HG03060 (cell line): ENCODE results near the gene ZKSCAN7.
"Not testable (repeated sequence)": the region's sequence is repeated elsewhere in the genome, so short reads cannot be mapped to it uniquely, and the experiment has no call there.

Experiments
- ATAC-seq: cut with Tn5 transposase; IDR thresholded peaks from one replicate; pipeline ENCODE4 v1.9.1; 2021; ENCODE audit warnings: low read depth, moderate number of reproducible peaks; ENCODE audit not compliant: unreplicated experiment

ZKSCAN7 gene

DNA sequence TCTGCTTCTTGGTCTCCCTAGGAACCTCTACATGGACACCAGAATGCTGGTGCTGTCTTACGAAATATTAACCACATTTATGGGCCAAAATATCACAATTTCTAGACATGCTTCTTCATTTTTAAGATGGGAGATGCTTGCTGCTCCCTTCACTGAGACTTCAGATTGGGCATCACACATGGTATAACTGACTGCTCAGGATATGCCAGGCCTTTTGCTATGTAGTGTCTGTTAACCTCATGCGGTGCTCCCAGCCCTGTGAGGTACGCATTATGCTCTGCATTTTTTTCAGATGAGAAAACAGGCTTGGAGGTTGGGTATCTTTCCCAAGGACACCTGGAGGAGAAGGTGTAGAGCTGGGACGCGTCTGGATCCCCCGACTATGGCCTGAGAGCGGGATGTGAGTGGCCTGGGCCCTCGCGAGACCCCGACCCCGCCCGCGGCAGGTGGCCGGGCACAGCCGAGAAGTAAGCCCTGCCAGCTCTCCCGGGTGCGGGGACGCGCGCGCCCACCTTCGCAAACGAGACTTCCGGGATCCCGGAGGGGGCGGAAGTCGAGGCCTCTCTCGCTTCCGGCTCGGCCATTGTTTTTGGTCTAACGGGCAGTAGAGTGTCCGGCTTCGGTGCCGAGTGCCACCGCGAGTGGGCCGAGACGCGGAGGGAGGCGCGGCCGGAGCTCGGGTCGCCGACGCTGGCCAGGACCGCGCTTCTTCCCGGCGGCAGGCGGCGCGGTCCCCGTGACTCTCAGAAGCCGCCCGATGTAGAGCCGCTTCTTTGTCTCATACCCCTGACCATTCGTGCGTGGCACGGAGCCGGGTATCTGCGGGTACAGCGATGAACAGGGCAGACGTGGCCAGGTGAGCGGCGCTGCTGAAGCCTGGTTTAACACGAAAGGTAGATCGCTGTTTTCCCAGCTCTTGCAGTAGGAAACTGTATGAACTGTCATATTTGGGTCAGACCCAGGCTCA, at the start of gene ZKSCAN7:
Gene ZKSCAN7 (plus strand): TSS at position 568 of the 967 bp plus-strand sequence. CDS start 1,855 bp downstream, outside the sequence.
- no peak for ATAC-seq

DNA sequence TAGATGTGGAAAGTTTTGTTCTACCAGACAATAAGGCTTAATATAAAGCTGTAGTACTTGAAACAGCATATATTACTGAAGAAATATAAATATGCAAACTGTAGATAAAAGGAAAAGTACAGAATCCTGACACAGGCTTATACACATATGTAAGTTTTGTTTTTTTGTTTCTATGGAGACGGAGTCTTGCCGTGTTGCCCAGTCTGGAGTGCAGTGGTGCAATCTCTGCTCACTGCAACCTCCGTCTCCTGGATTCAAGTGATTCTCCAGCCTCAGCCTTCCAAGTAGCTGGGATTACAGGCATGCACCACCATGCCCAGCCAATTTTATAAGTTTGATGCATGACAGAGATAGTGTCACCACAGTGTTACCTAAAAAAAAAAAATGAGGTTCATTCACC, 48.4 kb upstream of the ZKSCAN7 start:
- ATAC-seq = no peak

DNA sequence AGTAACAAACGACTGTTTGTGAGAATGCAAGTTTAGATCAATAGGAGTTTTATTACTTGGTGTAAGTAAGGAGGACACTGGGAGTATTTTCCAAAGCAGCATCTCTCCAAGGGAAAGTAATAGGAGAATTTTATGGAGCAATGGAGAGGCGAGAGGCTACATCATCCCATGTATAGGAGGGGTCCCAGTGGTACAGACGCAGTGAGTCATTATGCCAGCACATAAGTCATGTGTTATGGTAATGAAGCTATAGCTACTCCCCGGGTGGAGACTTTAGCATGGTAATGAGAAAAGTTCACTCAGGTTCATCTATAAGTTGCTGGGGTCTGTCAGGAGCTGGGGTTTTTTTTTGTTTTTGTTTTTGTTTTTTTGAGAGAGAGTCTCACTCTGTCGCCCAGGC, 48.0 kb upstream of the ZKSCAN7 start:
- no peak for ATAC-seq

DNA sequence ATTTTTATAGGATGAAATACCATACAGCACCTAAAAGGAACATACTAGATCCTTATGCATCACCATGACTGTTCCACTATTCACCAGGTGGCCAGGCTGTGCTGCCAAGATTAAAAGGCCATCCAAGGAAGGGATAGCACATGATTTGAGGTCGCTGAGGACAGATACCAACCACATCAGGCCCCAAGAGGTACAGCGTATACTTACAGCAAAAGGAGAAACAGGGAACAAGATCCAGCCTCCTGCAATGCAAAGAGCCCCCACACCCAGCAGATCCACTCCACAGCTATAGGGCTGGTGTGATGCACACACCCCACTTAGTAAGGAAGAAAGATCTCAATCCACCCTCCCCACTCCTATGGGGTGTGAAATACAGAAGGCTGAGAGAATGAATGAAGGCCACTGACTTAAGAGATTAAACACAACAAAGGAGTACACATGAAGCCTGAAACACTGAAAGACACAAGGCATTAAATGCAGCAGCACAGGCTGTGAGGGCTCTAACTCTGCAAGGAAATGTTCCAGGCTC, 45.5 kb upstream of the ZKSCAN7 start:
- ATAC-seq = no peak

DNA sequence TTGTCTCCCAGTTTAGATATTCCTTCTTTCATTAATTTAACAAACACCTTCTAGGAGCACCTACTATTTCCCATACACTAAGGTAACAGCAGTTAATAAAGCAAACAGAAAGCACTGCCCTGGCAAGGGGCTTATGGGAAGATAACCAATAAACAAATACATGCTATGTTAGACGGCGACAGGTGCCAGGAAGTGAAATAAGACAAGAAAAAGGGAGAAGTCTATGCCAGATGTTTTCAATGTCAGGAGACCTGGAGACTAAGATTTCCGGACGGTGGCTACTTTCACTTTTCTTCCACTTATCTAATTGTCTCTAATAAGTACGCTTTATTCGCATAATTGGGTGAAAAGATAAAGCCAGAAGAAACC, 45.0 kb upstream of the ZKSCAN7 start:
- no peak for ATAC-seq

DNA sequence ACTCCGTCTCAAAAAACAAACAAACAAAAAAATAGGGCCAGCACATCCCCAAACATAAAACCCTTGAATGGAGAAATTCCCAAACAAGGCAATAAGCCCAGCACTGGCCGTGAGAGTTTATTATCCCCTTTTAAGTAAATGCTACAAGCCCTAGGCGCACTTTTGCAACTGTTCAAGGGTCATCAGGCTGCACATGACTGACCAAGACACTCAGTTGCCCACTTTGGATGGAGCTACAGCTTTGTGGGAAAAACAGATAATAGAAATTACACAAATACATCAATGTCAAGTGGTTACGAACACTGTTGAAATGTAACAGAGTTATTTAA, 43.8 kb upstream of the ZKSCAN7 start:
- no peak for ATAC-seq

DNA sequence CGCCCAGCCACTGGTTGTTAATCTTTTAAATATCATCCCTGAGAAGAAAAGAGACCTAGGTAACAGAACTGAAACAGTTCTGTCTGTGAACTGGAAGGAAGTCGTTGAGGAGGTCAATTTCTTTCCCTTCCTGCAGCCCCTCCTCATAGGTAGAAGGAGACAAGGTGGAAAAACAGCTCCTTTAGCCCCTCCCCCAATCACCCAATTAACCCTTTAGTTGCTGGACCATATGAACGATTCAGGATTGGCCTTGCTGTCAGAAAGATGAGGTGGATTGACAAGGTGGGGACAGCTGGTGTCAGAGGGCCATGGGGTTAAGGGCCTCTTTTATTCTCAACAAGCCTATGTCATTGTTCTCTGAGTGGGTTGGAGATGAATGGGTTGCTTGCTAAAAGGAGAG, 41.5 kb upstream of the ZKSCAN7 start:
- ATAC-seq = no peak

DNA sequence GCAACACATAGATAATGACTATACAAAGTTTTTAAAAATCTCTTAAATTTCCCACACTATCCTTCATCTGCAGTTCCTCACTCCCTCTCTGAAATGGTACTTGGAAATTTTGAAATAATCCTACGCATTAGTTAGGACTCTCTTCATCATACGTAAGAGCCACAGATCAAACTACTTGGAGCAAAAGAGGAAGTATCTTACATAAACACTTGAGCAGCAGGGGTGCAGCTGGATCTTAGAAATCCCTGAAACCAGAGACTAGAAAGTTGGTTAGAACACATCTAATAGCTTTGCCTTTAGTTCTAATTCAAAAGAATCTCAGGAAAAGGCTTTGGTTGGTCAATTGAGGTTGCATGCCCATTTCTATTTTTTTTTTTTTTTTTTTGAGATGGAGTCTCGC, 38.8 kb upstream of the ZKSCAN7 start:
- ATAC-seq = no peak

DNA sequence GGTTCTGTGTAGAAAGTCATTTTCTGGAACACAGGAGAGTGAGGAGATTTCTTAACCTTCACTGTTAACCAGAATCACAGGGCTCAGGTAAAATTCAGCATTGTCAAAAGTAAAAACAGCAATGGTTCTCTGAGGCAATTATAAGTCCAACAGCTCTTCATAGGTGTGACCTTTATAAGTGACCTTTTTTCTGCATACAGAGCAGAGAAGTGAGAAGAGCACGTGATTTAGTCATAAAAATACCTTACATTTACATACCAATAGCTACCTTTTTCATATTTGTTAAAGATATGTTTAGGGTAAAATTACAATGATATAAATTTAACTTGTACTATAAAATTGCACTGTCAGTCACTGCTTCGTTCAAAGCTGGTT, 36.2 kb upstream of the ZKSCAN7 start:
- no peak for ATAC-seq

DNA sequence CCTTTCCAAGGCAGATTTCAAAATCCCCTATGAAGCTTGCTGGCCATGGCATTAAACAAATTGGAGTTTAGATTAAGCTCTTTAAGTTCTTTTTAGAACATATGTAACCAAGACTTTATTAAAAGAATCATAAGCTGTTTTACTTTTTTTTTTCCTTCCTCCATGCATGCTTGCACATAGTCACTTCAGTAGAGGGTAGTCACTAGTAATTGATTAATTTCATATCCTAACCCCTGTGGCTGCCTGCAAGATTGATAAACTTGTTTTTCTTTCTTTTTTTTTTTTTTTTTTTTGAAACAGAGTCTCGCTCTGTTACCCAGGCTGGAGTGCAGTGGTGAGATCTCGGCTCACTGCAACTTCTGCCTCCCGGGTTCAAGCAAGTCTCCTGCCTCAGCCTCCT, 33.3 kb upstream of the ZKSCAN7 start:
- ATAC-seq = no peak

DNA sequence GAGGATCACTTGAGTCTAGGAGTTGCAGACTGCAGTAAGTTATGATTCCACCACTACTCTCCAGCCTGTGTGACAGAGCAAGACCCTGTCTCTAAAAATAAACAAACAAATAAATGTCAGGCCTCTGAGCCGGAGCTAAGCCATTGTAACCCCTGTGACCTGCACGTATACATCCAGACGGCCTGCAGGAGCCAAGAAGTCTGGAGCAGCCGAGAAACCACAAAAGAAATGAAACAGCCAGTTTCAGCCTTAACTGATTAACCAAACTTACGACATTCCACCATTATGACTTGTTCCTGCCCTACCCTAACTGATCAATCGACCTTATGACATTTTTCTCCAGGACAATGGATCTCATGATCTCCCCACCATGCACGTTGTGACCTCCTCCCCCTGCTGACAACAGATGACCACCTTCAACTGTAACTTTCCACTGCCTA, 32.5 kb upstream of the ZKSCAN7 start:
- ATAC-seq = no peak

DNA sequence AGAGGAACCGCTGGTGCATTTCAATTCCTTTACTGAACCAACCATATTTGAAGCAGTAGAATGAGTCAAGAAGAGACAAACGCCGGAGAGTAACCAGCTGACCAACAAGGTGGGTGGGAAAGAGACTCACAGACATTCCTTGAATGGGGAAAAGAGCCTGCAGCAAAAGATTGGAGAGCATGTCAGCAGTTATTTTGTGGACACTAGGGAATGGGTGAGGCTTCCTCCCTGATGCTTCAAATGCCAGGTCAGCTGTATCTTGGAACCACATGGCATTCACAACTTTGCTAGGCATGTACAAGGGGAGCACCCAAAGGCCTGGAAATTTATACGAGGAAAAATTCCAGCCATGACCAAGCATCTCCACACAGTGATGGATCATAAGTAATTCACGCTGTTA, 29.9 kb upstream of the ZKSCAN7 start:
- no peak for ATAC-seq

DNA sequence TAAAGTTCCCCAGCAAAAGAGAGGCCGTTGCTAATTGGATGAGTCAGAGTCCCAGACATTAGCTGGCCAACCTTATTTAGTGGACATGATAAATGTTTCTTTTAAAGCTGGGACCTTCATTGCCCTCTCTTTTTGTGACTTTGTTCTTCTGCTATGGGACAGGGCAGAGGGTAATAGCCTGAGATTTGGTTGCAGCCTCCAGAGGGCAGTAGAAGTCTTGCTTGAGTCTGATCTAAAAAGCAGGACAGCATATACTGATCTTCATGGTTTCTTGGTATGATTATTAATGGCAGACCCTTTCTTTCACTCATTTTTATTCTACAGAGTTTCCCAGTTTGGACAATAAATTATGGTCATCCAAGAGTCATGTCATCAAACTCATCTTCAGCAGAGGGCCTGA, 25.1 kb upstream of the ZKSCAN7 start:
- ATAC-seq = no peak

DNA sequence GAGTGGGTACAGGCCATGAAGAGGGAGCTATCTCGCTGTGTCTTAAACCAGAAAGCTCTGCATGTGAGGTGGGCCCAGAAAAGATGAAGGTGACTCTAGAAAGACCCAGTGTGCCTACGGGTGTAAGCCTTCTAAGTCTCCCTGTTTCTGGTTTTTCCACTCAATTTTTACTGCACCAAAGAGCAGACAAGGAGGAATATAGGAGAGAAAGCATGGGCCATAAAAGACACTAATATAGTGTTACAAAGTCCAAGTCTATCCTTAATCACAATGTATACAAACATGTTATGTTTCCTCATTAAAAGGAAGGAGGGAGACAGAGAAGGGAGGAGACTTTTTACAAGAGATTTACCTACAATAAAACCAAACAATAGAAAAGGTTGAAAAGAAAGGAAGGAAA, 24.1 kb upstream of the ZKSCAN7 start:
- ATAC-seq = no peak

DNA sequence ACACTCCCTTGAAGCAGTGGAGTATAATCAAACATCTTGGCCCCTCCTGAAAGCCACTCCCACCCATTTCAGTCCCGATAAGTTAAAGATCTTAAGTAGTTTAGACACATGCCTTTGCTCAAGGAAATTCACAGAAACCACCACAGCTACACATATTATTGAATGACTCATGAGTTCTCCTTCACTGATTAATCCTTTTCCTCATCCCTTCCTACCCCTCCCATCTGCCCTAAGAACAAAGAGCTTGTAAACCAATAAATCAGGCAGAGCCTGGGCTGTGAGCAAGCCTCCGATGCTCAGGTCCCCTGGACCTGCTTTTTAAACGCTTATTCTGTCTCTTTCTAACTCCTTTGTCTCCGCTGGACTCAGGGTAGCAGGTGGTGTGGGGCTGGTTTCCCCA, 20.3 kb upstream of the ZKSCAN7 start:
- ATAC-seq = not testable (repeated sequence)

DNA sequence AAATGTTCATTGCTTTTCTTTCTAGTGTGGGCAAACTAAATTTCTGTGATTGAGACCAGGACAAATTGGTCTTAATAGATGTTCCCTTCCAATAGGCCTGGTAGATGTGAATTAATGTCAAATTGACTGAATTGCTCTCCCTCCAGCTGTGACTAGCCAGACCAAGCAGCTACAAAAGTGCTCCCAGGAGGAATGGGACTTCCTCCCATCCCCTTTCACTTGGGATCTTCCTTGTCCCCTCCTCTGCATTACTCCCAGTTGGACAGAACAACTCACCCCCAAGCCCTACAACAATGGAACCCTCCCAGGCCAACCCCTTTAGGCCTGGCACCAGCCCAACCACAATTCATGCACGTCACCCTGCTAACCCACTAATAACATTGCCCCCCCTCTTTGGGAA, 19.6 kb upstream of the ZKSCAN7 start:
- ATAC-seq = no peak

DNA sequence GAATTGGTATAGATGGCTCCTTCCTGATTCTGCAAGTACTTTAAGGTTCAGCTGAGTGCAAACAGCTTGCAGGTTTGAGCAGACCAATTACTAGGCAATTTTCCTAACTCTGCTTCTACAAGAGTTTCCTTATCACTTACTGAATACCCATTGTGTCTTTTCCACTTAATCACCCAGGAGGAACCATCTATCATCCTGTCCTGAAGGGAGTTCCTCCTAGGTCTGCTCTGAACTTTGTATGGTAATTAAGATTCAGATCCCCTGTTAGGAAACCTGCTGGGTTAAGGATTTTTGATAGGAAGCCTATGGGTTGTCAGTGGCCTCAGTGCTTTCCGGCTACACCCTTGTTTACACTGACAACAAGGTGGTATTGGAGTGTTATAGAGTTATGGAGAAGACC, 10.2 kb upstream of the ZKSCAN7 start:
- not testable (repeated sequence) for ATAC-seq

DNA sequence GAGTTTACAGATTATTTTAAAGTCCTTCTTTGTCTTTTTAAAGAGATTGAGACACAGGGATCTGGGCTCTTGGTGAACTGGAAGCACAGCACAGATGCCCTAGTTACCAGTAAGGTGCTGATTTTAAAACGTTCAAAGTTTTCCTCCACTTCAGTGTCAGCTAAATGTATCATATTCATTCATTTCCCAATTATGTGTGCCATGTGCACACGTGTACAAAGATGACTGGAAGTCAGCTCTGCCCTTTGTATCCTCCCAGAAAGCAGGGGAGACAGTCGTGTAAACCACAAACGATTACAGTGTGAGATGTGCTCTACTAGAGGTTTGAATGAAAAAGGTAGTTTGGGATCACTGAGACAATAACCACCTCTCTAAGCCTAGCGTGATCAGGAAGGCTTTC, 730 bp downstream of the ZKSCAN7 start:
- ATAC-seq = no peak

DNA sequence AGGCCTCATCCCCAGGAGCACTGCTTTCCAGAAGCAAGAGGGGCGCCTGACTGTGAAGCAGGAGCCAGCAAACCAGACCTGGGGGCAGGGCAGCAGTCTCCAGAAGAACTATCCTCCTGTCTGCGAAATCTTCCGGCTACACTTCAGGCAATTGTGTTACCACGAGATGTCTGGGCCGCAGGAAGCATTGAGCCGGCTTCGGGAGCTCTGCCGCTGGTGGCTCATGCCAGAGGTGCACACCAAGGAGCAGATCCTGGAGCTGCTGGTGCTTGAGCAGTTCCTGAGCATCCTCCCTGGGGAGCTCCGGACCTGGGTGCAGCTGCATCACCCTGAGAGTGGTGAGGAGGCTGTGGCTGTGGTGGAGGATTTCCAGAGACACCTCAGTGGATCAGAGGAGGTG, 2.1 kb downstream of the ZKSCAN7 start:
- no peak for ATAC-seq

DNA sequence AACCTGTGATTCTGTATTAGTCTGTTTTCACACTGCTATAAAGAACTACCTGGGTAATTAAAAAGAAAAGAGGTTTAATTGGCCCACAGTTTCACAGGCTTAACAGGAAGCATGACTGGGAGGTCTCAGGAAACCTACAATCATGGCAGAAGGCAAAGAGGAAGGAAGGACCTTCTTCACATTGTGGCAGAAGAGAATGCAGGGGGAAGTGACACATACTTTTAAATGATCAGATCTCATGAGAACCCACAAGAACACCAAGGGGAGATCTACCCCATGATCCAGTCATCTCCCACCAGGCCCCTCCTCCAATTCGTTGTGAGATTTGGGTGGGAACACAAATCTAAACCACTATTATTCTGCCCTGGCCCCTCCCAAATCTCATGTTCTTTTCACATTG, 6.1 kb downstream of the ZKSCAN7 start:
- ATAC-seq = no peak

DNA sequence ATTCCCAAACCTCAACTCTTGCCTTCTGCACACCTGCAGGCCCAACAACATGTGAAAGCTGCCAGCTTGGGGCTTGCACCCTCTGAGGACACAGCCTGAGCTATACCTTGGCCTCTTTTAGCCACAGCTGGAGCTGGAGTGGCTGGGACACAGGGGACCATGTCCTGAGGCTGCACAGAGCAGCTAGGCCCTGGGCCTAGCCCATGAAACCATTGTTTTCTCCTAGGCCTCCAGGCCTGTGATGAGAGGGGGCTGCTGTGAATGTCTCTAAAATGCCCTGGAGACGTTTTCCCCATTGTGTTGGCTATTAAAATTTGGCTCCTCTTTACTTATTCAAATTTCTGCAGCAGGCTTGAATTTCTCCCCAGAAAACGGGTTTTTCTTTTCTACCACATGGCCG, 7.2 kb downstream of the ZKSCAN7 start:
- no peak for ATAC-seq

DNA sequence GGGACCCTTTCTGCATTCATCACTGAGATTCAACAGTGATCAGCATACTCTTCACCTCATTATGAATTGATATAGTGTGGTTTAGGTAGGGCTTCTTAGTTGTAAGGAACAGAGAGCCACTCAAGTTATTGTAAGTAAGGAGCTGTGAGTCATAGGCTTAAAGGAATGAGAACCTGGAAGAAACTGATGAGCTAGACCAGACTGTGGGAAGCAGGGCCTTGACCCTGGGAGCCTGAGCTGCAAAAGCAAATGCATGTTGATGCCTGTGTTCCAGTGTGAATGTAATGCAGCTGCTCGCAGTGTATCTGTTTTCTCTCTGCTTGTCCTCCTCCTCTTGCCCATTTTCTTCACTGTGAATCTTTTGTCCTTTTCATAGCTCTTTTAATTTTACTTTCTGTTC, 13.6 kb downstream of the ZKSCAN7 start:
- ATAC-seq = no peak
